Keratinocyte (primary cell): ENCODE results near the gene TRIM49B. TPM values are rescaled to one million over a fixed set of nuclear protein-coding genes. Genes with fewer than 3 reads are reported as not detected.
"Not testable (repeated sequence)": the region's sequence is repeated elsewhere in the genome, so short reads cannot be mapped to it uniquely, and the experiment has no call there.

Source experiments
- DNase-seq: peaks from one replicate; pipeline ENCODE4 v3.0.0-alpha.2; 2011; ENCODE audit warnings: low read depth, missing footprints, low spot score
- FAIRE-seq: peaks from 2 replicates; lab custom pipeline; 2011; peaks lifted over from hg19 to GRCh38; lab: Jason Lieb, UNC
- H2AFZ ChIP-seq: 2 replicates; pipeline ENCODE4 v1.6.0; 2012; ENCODE audit warnings: low read length, control low read depth, inconsistent platforms; ENCODE audit not compliant: control insufficient read depth
- H3K27ac ChIP-seq: 2 replicates; pipeline ENCODE4 v1.5.1; 2011; ENCODE audit warnings: low read length; ENCODE audit not compliant: control insufficient read depth, insufficient read depth
- H3K27me3 ChIP-seq: 3 replicates; pipeline ENCODE4 v1.6.0; 2011; ENCODE audit warnings: low read length; ENCODE audit not compliant: control insufficient read depth, insufficient read depth; ENCODE audit errors: extremely low read depth
- H3K36me3 ChIP-seq, 2 experiments: 2 replicates in 1 of 2; 3 replicates in 1 of 2; pipeline ENCODE4 v1.5.1; 2011; ENCODE audit warnings: low read length in 2 of 2, mild to moderate bottlenecking in 1 of 2; ENCODE audit not compliant: control insufficient read depth in 2 of 2, insufficient read depth in 2 of 2; ENCODE audit errors: extremely low read depth in 1 of 2
- H3K4me1 ChIP-seq: 3 replicates; pipeline ENCODE4 v1.5.1; 2011; ENCODE audit warnings: low read length; ENCODE audit not compliant: control insufficient read depth, insufficient read depth; ENCODE audit errors: extremely low read depth
- H3K4me2 ChIP-seq: 3 replicates; pipeline ENCODE4 v1.6.0; 2011; ENCODE audit warnings: low read depth, low read length; ENCODE audit not compliant: control insufficient read depth, insufficient read depth; ENCODE audit errors: extremely low read depth
- H3K4me3 ChIP-seq, 3 experiments: fragments of 200-600 bp in 1 of 3; sonication (generic) in 1 of 3; 2 replicates in 2 of 3; 3 replicates in 1 of 3; pipeline ENCODE4 v1.5.1; 2011 to 2016; ENCODE audit warnings: low read length in 3 of 3, mild to moderate bottlenecking in 3 of 3, control low read depth in 2 of 3, inconsistent platforms in 1 of 3, low read depth in 1 of 3, mixed read lengths in 1 of 3, mixed run types in 1 of 3, moderate library complexity in 1 of 3; ENCODE audit not compliant: control insufficient read depth in 2 of 3, insufficient read depth in 2 of 3; ENCODE audit errors: extremely low read depth in 1 of 3
- H3K79me2 ChIP-seq: 2 replicates; pipeline ENCODE4 v1.6.0; 2012; ENCODE audit warnings: low read length; ENCODE audit not compliant: control insufficient read depth, insufficient read depth
- H3K9ac ChIP-seq: 3 replicates; pipeline ENCODE4 v1.6.0; 2011; ENCODE audit warnings: low read length; ENCODE audit not compliant: control insufficient read depth, insufficient read depth; ENCODE audit errors: extremely low read depth
- H3K9me1 ChIP-seq: 3 replicates; pipeline ENCODE4 v1.6.0; 2011; ENCODE audit warnings: low read length; ENCODE audit not compliant: control insufficient read depth, insufficient read depth; ENCODE audit errors: extremely low read depth
- H3K9me3 ChIP-seq: 2 replicates; pipeline ENCODE4 v1.5.1; 2012; ENCODE audit warnings: low read depth, low read length; ENCODE audit not compliant: control insufficient read depth
- H4K20me1 ChIP-seq: 3 replicates; pipeline ENCODE4 v1.6.0; 2011; ENCODE audit warnings: low read length; ENCODE audit not compliant: control insufficient read depth, insufficient read depth; ENCODE audit errors: extremely low read depth
- dilution Hi-C: fragments of 300-500 bp; cut with MboI; formaldehyde crosslinking; loops from one replicate; pipeline ENCODE4 v1.7.0; 2020; ENCODE audit warnings: low sequenced_read_pairs; ENCODE audit not compliant: extremely low pct_ligation_motif_present
- polyA plus RNA-seq, 5 experiments: library from polyadenylated mRNA; depleted of rRNA in 3 of 5; stranded (reverse) in 3 of 5; stranded (forward) in 1 of 5; unstranded in 1 of 5; fragments of >200 nt; gene quantifications; 1 replicate in 1 of 5; 2 replicates in 3 of 5; 3 replicates in 1 of 5; pipeline versions ENCODE4 v1.2.1 to v1.2.3, GENCODE V29; 2011 to 2012; ENCODE audit warnings: missing spikeins in 2 of 5, low read depth in 1 of 5, low replicate concordance in 1 of 5
- small RNA-seq, 3 experiments: library from RNA; depleted of rRNA; stranded (forward); fragments of <200 nt; gene quantifications; one replicate each; pipeline ENCODE3, GENCODE V24; 2012; ENCODE audit warnings: low read depth in 3 of 3, low replicate concordance in 1 of 3; ENCODE audit not compliant: insufficient read length in 3 of 3

The TRIM49B gene
- polyA plus RNA-seq, 1 donor (not counting 4 experiments of a cell fraction or from before 2014, with no cell fraction given) = not detected

DNA sequence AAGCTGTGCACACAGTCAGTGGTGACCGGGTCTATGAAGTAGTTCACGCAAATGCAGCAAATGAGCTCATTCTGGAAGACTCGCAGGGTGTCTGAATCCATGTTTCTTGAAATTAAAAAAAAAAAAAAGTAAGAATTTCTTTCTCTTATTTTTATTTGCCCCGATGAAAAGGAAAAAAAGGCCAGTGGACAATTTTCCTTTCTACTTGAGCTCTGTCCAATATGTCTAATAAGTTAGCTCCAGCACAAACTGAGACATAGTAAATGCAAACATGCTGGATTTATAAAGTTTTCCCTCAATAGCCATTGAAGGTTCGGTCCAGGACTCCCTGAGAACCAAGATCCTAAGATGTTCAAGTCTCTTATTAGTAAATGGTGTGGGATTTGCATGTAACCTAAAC lies 30.4 kb downstream of the TRIM49B start, which contains the start of gene TRIM64C:
Gene TRIM64C (minus strand): TSS at position 101 of the 400 bp plus-strand sequence. CDS start 0 bp downstream, at position 101.
- H3K9me3 ChIP-seq, H3K9ac ChIP-seq, H3K79me2 ChIP-seq, H3K27ac ChIP-seq, H3K4me2 ChIP-seq, H3K27me3 ChIP-seq, H3K9me1 ChIP-seq, H2AFZ ChIP-seq, DNase-seq, H4K20me1 ChIP-seq, H3K4me3 ChIP-seq, H3K4me1 ChIP-seq, H3K36me3 ChIP-seq, dilution Hi-C loops, FAIRE-seq: not testable (repeated sequence)

DNA sequence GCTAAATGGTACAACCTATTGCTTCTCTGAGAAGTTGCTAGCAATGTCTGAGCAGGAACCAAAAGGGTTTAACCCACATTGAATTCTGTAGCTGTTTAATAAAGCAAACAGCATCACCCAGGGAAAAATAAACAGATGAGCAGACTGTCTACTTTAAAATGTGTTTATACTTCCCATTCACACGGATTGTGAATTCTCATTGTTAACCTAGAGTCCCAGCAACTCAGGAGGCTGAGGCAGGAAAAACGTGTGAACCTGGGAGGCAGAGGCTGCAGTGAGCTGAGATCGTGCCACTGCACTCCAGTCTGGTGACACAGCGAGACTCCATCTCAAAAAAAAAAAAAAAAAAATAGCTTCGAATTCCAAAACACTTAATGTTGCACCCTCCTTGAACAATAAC lies 41.3 kb downstream of the TRIM49B start:
- H3K9me1 ChIP-seq, H3K36me3 ChIP-seq, FAIRE-seq, H3K27me3 ChIP-seq, DNase-seq, H3K4me1 ChIP-seq, dilution Hi-C loops, H3K9me3 ChIP-seq, H3K4me2 ChIP-seq, H3K9ac ChIP-seq, H3K79me2 ChIP-seq, H3K27ac ChIP-seq, H2AFZ ChIP-seq, H3K4me3 ChIP-seq, H4K20me1 ChIP-seq: not testable (repeated sequence)

Small RNA genes lying within 50 kb of the gene (small RNA-seq; reads per million reads assigned to genes)
- 0 reads per million in 3 experiments for gene AC084851.1

Other genes starting within 250 kb of the TRIM49B start
- not detected in 3 replicates for gene TRIM51G, start 44.9 kb upstream of the TRIM49B start, polyA plus RNA-seq
- not detected in 3 replicates for gene TRIM64C, start 30.3 kb downstream of the TRIM49B start, polyA plus RNA-seq
- gene FOLH1, start 179.8 kb downstream of the TRIM49B start, polyA plus RNA-seq = 0.42 to 1.0 TPM (median 0.86 TPM) in 3 replicates